ENCODE results near the gene EMCN. TPM values are rescaled to one million over a fixed set of nuclear protein-coding genes. Genes with fewer than 3 reads are reported as not detected.

The EMCN gene
- total RNA-seq, 1 experiment from 2014 or later: not detected

DNA sequence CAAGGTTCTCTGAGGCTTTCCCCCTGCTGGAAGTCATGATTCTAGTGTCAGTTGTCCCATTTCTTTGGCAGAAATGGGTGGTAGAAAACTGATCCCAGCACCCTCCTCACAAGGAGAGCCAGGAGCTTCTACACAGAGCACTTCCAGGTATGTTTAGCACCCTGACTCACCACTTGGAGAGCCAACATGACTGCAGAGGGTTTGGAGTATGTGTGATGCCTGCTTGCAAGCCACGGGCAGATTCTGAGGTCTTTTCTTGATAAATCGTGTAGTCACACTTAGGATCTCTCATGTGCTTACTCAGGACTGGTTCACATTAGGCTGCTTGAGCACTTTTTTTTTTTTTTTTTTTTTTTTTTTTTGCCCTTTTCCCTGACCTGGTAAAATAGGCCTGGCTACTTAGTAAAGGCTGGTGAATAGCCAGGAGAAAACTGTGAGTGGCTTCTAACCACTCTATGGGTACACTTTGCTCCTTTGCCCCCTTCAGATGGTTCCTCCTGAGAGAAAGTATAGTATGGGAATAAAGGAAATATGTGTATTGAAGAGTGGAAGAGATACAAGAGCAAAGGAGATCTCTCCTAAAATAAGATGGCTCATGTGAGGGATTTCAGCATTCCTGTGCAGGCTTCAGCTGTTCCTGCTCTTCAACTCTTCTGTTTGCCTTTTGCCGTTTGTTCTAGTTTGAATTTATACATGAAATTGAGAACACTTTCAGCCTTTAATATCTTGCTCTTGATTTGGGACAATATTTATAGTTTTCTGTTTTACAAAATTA is 103.6 kb downstream of the EMCN start:
- Histone ChIP-seq H3K36me3 (ENCODE audit: control insufficient read depth, insufficient read depth, low read length) (no peaks in the 10 kb centered on the region), H3K4me1 (ENCODE audit: control insufficient read depth, insufficient read depth, low read length) (no peaks in the 10 kb centered on the region), H3K27me3 (ENCODE audit: control insufficient read depth, insufficient read depth, low read length) (no peaks in the 10 kb centered on the region), H3K27ac (ENCODE audit: low read length) (no peak overlapping the region), H3K4me3 (ENCODE audit: low read depth in 2 of 2, low read length in 2 of 2) (no peak overlapping the region), H3K9me3 (ENCODE audit: control insufficient read depth, insufficient read depth, low read depth, low read length) (no peaks in the 10 kb centered on the region)
- in situ Hi-C loops (cut with HindIII; ENCODE audit: low pct_unique_long_range_greater_than_20kb, low sequenced_read_pairs): no loop called here
- BruUV-seq (replicated peaks): no TSS peak
- intact Hi-C loops (cut with micrococcal nuclease; ENCODE audit: unreplicated experiment): no loop called here
- ATAC-seq (no peak), DNase-seq (ENCODE audit: low read depth, low spot score) (no peak)
- ChIA-PET CTCF (no interaction called here), POLR2A (no interaction called here)
- no peak for TF ChIP-seq POLR2AphosphoS5 (IDR thresholded peaks at IDR 0.05; ENCODE audit: low read depth, low read length)
- TF ChIP-seq, protein P1, sequence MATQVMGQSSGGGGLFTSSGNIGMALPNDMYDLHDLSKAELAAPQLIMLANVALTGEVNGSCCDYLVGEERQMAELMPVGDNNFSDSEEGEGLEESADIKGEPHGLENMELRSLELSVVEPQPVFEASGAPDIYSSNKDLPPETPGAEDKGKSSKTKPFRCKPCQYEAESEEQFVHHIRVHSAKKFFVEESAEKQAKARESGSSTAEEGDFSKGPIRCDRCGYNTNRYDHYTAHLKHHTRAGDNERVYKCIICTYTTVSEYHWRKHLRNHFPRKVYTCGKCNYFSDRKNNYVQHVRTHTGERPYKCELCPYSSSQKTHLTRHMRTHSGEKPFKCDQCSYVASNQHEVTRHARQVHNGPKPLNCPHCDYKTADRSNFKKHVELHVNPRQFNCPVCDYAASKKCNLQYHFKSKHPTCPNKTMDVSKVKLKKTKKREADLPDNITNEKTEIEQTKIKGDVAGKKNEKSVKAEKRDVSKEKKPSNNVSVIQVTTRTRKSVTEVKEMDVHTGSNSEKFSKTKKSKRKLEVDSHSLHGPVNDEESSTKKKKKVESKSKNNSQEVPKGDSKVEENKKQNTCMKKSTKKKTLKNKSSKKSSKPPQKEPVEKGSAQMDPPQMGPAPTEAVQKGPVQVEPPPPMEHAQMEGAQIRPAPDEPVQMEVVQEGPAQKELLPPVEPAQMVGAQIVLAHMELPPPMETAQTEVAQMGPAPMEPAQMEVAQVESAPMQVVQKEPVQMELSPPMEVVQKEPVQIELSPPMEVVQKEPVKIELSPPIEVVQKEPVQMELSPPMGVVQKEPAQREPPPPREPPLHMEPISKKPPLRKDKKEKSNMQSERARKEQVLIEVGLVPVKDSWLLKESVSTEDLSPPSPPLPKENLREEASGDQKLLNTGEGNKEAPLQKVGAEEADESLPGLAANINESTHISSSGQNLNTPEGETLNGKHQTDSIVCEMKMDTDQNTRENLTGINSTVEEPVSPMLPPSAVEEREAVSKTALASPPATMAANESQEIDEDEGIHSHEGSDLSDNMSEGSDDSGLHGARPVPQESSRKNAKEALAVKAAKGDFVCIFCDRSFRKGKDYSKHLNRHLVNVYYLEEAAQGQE (IDR thresholded peaks at IDR 0.05; ENCODE audit: insufficient read depth in 1 of 2, low read depth in 2 of 2, low read length in 1 of 2): no peak

GRCh38 chr4:100391863-100392262 is 126.0 kb downstream of the EMCN start:
- no TSS peak for BruUV-seq (replicated peaks)
- CTCF ChIA-PET: no interaction called here
- in situ Hi-C loops (cut with HindIII; ENCODE audit: low pct_unique_long_range_greater_than_20kb, low sequenced_read_pairs): no loop called here
- no peak for DNase-seq (ENCODE audit: low read depth, low spot score)
- no peak overlapping the region for H3K4me3 ChIP-seq (ENCODE audit: low read depth in 2 of 2, low read length in 2 of 2)
- no peaks in the 10 kb centered on the region for H3K27me3 ChIP-seq (ENCODE audit: control insufficient read depth, insufficient read depth, low read length)
- no peaks in the 10 kb centered on the region for H3K36me3 ChIP-seq (ENCODE audit: control insufficient read depth, insufficient read depth, low read length)
- H3K9me3 ChIP-seq (ENCODE audit: control insufficient read depth, insufficient read depth, low read depth, low read length): no peaks in the 10 kb centered on the region
- no peak for ATAC-seq
- H3K27ac ChIP-seq (ENCODE audit: low read length): no peak overlapping the region
- TF ChIP-seq TCF7L2 (IDR thresholded peaks at IDR 0.05; ENCODE audit: low read depth, low read length): no peak
- TF ChIP-seq, protein P1 (IDR thresholded peaks at IDR 0.05; ENCODE audit: insufficient read depth in 1 of 2, low read depth in 2 of 2, low read length in 1 of 2): no peak
- TF ChIP-seq CTCF (IDR thresholded peaks at IDR 0.05): no peak
- no peak for TF ChIP-seq SIN3A (IDR thresholded peaks at IDR 0.05; ENCODE audit: borderline replicate concordance, insufficient read depth, low read depth, low read length)
- no peak for TF ChIP-seq POLR2AphosphoS5 (IDR thresholded peaks at IDR 0.05; ENCODE audit: low read depth, low read length)
- POLR2A ChIA-PET: no interaction called here
- H3K4me1 ChIP-seq (ENCODE audit: control insufficient read depth, insufficient read depth, low read length): no peaks in the 10 kb centered on the region
- intact Hi-C loops (cut with micrococcal nuclease; ENCODE audit: unreplicated experiment): no loop called here

All from Panc1 (cell line).